HL-60 (cell line): ENCODE data around the gene CACNG8.

ENCODE experiments used
- DNase-seq, 2 experiments: peaks; one replicate each; pipeline ENCODE4 v3.0.0-alpha.2; 2010 to 2020; ENCODE audit warnings: low read depth in 1 of 2, low spot score in 1 of 2
- H3K27ac ChIP-seq: fragments of 250-450 bp; sonication (Bioruptor Pico); replicated peaks from 2 replicates; pipeline ENCODE4 v1.5.1; 2020; ENCODE audit warnings: mild to moderate bottlenecking, moderate library complexity
- H3K27me3 ChIP-seq: fragments of 250-450 bp; sonication (Bioruptor Pico); 2 replicates; pipeline ENCODE4 v1.5.1; 2021; ENCODE audit warnings: mild to moderate bottlenecking, moderate library complexity; ENCODE audit not compliant: insufficient read depth, poor library complexity, severe bottlenecking
- H3K4me3 ChIP-seq: replicated peaks from 2 replicates; pipeline ENCODE4 v1.5.1; 2011; ENCODE audit warnings: mild to moderate bottlenecking, control low read depth, low read length; ENCODE audit not compliant: insufficient read depth
- CTCF ChIP-seq: IDR thresholded peaks from one replicate; pipeline ENCODE4 v1.5.1; 2011; ENCODE audit warnings: low read length, control low read depth, inconsistent platforms; ENCODE audit not compliant: insufficient read depth
- GABPA ChIP-seq: IDR thresholded peaks from 2 replicates; pipeline ENCODE4 v1.6.1; 2012; ENCODE audit warnings: low read depth
- POLR2AphosphoS5 ChIP-seq: IDR thresholded peaks from 2 replicates; pipeline ENCODE4 v1.6.1; 2012; ENCODE audit warnings: low read depth
- REST ChIP-seq: IDR thresholded peaks from 2 replicates; pipeline ENCODE4 v1.6.1; 2012; ENCODE audit warnings: low read depth; ENCODE audit not compliant: insufficient replicate concordance
- SPI1 ChIP-seq: IDR thresholded peaks from 2 replicates; pipeline ENCODE4 v1.6.1; 2012; ENCODE audit warnings: low read depth, mild to moderate bottlenecking, borderline replicate concordance

CACNG8 gene

GRCh38 chr19:53957448-53958167, 5.1 kb upstream of the CACNG8 start:
- Histone ChIP-seq H3K27ac (no peak overlapping the region), H3K4me3 (no peak overlapping the region), H3K27me3 (peaks cover 30% of the 10 kb centered on the region)
- no peak for DNase-seq
- no peak for TF ChIP-seq SPI1
- TF ChIP-seq POLR2AphosphoS5, result no peak
- TF ChIP-seq REST, result no peak
- no peak for TF ChIP-seq CTCF
- TF ChIP-seq GABPA, result no peak

GRCh38 chr19:53958168-53958571, 4.6 kb upstream of the CACNG8 start:
- TF ChIP-seq REST (no peak), SPI1 (no peak), GABPA (no peak), POLR2AphosphoS5 (no peak), CTCF (no peak)
- no peak for DNase-seq
- Histone ChIP-seq H3K27ac (no peak overlapping the region), H3K27me3 (peaks cover 32% of the 10 kb centered on the region), H3K4me3 (no peak overlapping the region)

GRCh38 chr19:53958823-53959757, 3.6 kb upstream of the CACNG8 start:
- H3K27me3 ChIP-seq, result peaks cover 40% of the 10 kb centered on the region
- TF ChIP-seq GABPA (no peak), REST (no peak), SPI1 (no peak), CTCF (no peak), POLR2AphosphoS5 (no peak)

More at GRCh38 chr19:53958823-53959757, 3.6 kb upstream of the CACNG8 start:
- H3K27ac ChIP-seq, result no peak overlapping the region
- no peak overlapping the region for H3K4me3 ChIP-seq
- no peak for DNase-seq
